MCF 10A (cell line): ENCODE measurements around the gene SLC7A11. TPM values are rescaled to one million over a fixed set of nuclear protein-coding genes. Genes with fewer than 3 reads are reported as not detected.
"Not testable (repeated sequence)": the region's sequence is repeated elsewhere in the genome, so short reads cannot be mapped to it uniquely, and the experiment has no call there.

Source experiments
- BruUV-seq: library from RNA; stranded (reverse); fragments of 400-500 nt; replicated peaks from 2 replicates; lab custom pipeline; 2021; lab: Mats Ljungman, UMichigan
- CTCF ChIA-PET: fragments of 300-600 bp; sonication (Branson Sonifier 250); formaldehyde crosslinking; extraction: SDS; loops from one replicate; lab custom pipeline; 2021; ENCODE audit warnings: antibody characterized with exemption, inconsistent platforms; lab: Yijun Ruan, JAX
- POLR2A ChIA-PET: fragments of 300-600, 350-650 bp; sonication (Branson Sonifier 250); formaldehyde crosslinking; extraction: SDS; loops from one replicate; lab custom pipeline; 2020; ENCODE audit warnings: antibody characterized with exemption, inconsistent platforms; lab: Yijun Ruan, JAX
- DNase-seq: peaks from one replicate; pipeline ENCODE4 v3.0.0-alpha.2; 2018; ENCODE audit not compliant: unreplicated experiment
- H3K27ac Mint-ChIP-seq: one replicate; pipeline ENCODE4 v1.8.0; 2022; ENCODE audit warnings: mild to moderate bottlenecking, low read depth, mixed read lengths; ENCODE audit not compliant: unreplicated experiment
- H3K27me3 Mint-ChIP-seq: one replicate; pipeline ENCODE4 v1.8.0; 2022; ENCODE audit warnings: mixed read lengths; ENCODE audit not compliant: insufficient read depth, unreplicated experiment
- H3K36me3 Mint-ChIP-seq: one replicate; pipeline ENCODE4 v1.8.0; 2022; ENCODE audit warnings: mild to moderate bottlenecking, moderate library complexity, mixed read lengths; ENCODE audit not compliant: insufficient read depth, unreplicated experiment
- H3K4me1 Mint-ChIP-seq: one replicate; pipeline ENCODE4 v1.8.0; 2022; ENCODE audit warnings: mixed read lengths; ENCODE audit not compliant: insufficient read depth, unreplicated experiment
- H3K4me3 Mint-ChIP-seq: one replicate; pipeline ENCODE4 v1.8.0; 2022; ENCODE audit warnings: mild to moderate bottlenecking, moderate library complexity, mixed read lengths; ENCODE audit not compliant: unreplicated experiment
- H3K9me3 Mint-ChIP-seq: one replicate; pipeline ENCODE4 v1.8.0; 2022; ENCODE audit warnings: mixed read lengths; ENCODE audit not compliant: unreplicated experiment
- intact Hi-C: fragments of 100-400 bp; cut with micrococcal nuclease; formaldehyde crosslinking; loops from 2 replicates; pipeline ENCODE4 v1.14.1; 2022
- total RNA-seq: library from RNA; stranded (reverse); gene quantifications from 2 replicates; pipeline ENCODE4 v1.2.3, GENCODE V29; 2022
- TF ChIP-seq, protein P1 (sequence below): fragments of 200-600 bp; IDR thresholded peaks from one replicate; pipeline ENCODE4 v1.8.0; 2022; ENCODE audit warnings: antibody characterized with exemption, mild to moderate bottlenecking; ENCODE audit not compliant: unreplicated experiment

The SLC7A11 gene
- total RNA-seq, 1 experiment from 2014 or later, result 153 TPM

DNA sequence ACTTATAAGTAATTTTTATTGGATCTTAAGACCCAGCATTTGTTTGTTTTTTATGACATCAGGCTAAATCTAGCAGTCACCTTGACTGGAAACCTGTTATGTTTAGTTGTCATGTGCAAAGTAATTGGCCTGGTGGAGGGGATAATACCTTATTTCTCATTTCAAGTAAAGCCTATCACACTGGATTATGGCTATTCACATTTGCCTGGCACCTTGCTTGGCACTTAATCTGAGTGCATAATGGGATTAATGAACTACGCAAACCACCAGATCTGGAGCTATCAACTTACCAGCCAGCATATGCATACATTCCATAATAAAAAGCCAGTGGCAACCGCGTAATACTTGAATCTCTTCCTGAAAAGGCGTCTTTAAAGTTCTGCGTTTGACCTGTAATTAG lies 23.2 kb downstream of the SLC7A11 start:
- no peaks in the 10 kb centered on the region for H3K27me3 Mint-ChIP-seq
- no peaks in the 10 kb centered on the region for H3K9me3 Mint-ChIP-seq
- DNase-seq, result no peak
- POLR2A ChIA-PET, result interaction anchor here (1.4 kb wide), 1 partner anchor 10 kb away, joined by 4 read pairs; no protein-coding TSS in a partner anchor
- no peak overlapping the region for H3K4me3 Mint-ChIP-seq
- H3K36me3 Mint-ChIP-seq, result peaks cover 64% of the 10 kb centered on the region
- no TSS peak for BruUV-seq
- TF ChIP-seq, protein P1, sequence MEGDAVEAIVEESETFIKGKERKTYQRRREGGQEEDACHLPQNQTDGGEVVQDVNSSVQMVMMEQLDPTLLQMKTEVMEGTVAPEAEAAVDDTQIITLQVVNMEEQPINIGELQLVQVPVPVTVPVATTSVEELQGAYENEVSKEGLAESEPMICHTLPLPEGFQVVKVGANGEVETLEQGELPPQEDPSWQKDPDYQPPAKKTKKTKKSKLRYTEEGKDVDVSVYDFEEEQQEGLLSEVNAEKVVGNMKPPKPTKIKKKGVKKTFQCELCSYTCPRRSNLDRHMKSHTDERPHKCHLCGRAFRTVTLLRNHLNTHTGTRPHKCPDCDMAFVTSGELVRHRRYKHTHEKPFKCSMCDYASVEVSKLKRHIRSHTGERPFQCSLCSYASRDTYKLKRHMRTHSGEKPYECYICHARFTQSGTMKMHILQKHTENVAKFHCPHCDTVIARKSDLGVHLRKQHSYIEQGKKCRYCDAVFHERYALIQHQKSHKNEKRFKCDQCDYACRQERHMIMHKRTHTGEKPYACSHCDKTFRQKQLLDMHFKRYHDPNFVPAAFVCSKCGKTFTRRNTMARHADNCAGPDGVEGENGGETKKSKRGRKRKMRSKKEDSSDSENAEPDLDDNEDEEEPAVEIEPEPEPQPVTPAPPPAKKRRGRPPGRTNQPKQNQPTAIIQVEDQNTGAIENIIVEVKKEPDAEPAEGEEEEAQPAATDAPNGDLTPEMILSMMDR, result no peak
- H3K27ac Mint-ChIP-seq, result no peak overlapping the region
- intact Hi-C loops, result no loop called here
- H3K4me1 Mint-ChIP-seq, result peaks cover 7% of the 10 kb centered on the region
- CTCF ChIA-PET, result no interaction called here

DNA sequence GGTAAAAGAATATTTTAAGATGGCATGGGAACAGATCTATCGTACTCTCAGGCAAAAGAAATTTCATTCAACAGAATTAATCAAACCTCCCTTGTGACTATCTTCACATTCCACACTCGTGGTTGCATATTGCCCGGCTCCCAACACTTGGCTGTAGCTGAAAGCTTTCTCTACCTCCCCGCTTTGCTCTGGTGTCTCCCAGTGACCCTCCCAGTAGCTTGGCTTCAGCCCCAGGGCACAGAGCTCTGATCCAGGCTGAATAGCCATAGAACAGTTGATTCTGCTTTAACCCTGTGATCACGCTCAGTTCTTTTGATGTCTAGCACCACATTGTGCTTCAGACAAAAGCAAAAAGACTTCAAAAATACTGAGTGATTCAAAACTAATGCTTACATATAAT lies 24.6 kb downstream of the SLC7A11 start:
- no TSS peak for BruUV-seq
- POLR2A ChIA-PET, result interaction anchor here (0.8 to 1.9 kb wide), 2 partner anchors 9 to 27 kb away, joined by 3 to 5 read pairs; no protein-coding TSS in a partner anchor
- H3K36me3 Mint-ChIP-seq, result peaks cover 60% of the 10 kb centered on the region
- H3K27ac Mint-ChIP-seq, result no peak overlapping the region
- H3K27me3 Mint-ChIP-seq, result no peaks in the 10 kb centered on the region
- TF ChIP-seq, protein P1, result no peak
- CTCF ChIA-PET, result no interaction called here
- no peak overlapping the region for H3K4me3 Mint-ChIP-seq
- DNase-seq, result no peak
- no peaks in the 10 kb centered on the region for H3K9me3 Mint-ChIP-seq
- intact Hi-C loops, result no loop called here
- H3K4me1 Mint-ChIP-seq, result peaks cover 13% of the 10 kb centered on the region

DNA sequence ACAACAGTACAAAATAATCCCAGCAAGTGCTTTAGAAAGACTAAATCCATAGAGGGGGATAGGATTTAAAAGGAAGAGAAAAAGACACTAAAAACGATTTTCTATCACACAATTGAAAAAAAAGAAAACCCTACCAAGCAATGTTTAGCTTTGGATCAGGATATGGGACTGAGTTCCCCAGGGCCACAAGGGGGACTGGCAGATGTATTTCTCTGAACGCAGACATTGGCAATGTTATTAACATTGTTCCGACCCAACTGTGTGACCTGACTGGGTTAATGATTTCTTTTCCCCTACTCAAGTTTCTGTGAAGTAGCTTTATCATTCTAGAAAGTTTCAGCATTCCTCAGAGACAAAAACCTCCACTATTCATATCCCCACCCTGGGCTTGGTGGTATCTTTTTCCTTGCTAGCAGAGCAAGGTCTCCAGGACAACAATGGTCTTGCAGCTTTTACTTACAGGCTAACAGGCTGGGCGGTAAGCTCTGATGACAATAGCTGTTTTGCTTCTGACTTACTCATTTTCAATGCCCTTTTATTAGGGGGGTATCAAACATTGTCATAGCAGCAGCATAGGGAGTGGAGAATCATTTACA lies 25.8 kb downstream of the SLC7A11 start:
- peaks cover 57% of the 10 kb centered on the region for H3K36me3 Mint-ChIP-seq
- BruUV-seq, result no TSS peak
- no peak overlapping the region for H3K4me3 Mint-ChIP-seq
- intact Hi-C loops, result no loop called here
- TF ChIP-seq, protein P1, result no peak
- H3K4me1 Mint-ChIP-seq, result peaks cover 6% of the 10 kb centered on the region
- no peaks in the 10 kb centered on the region for H3K9me3 Mint-ChIP-seq
- no peak overlapping the region for H3K27ac Mint-ChIP-seq
- H3K27me3 Mint-ChIP-seq, result no peaks in the 10 kb centered on the region
- DNase-seq, result no peak
- CTCF ChIA-PET, result interaction anchor here (0.5 to 1.0 kb wide), 5 partner anchors 10 to 691 kb away, joined by 3 to 5 read pairs (median 3); no protein-coding TSS in a partner anchor
- POLR2A ChIA-PET, result interaction anchor here (1.4 to 1.9 kb wide), 4 partner anchors 12 to 27 kb away, joined by 3 to 7 read pairs (median 4); no protein-coding TSS in a partner anchor

DNA sequence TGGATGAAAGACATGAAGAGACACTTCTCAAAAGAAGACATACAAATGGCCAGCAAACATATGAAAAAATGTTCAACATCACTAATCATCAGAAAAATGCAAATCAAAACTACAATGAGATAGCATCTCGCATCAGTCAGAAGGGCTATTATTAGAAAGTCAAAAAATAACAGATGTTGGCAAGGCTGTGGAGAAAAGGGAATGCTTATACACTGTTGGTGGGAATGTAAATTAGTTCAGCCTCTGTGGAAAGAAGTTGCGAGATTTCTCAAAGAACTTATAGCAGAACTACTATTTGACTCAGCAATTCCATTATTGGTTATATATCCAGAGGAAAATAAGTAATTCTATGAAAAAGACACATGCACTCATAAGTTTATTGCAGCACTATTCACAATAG lies 31.6 kb downstream of the SLC7A11 start:
- H3K27me3 Mint-ChIP-seq, intact Hi-C loops, DNase-seq, H3K4me3 Mint-ChIP-seq, BruUV-seq, H3K9me3 Mint-ChIP-seq: not testable (repeated sequence)
- H3K4me1 Mint-ChIP-seq, result peaks cover 25% of the 10 kb centered on the region
- ChIA-PET CTCF (interaction anchor here (1.1 kb wide), 1 partner anchor 366 kb away, joined by 3 read pairs; no protein-coding TSS in a partner anchor), POLR2A (interaction anchor here (3.0 to 3.2 kb wide), 2 partner anchors 12 to 31 kb away, joined by 23 to 31 read pairs; partner anchors contain the start of gene SLC7A11)
- peaks cover 40% of the 10 kb centered on the region for H3K36me3 Mint-ChIP-seq
- H3K27ac Mint-ChIP-seq, result peak overlapping the region; percentile 49
